Esophagus (tissue), 2 donors: ENCODE data around the gene UBTD2. TPM values are rescaled to one million over a fixed set of nuclear protein-coding genes. Genes with fewer than 3 reads are reported as not detected.
"Not testable (repeated sequence)": the region's sequence is repeated elsewhere in the genome, so short reads cannot be mapped to it uniquely, and the experiment has no call there.

Experiments
- H3K27ac ChIP-seq, 2 donors: one replicate each; pipeline ENCODE4 v1.5.1; 2013; ENCODE audit warnings: low read depth in 2 of 2, mild to moderate bottlenecking in 2 of 2, inconsistent platforms in 1 of 2, low read length in 1 of 2, moderate library complexity in 1 of 2
- H3K27me3 ChIP-seq, 2 donors: one replicate each; pipeline ENCODE4 v1.6.1; 2013; ENCODE audit warnings: low read length in 2 of 2, control low read depth in 1 of 2, mild to moderate bottlenecking in 1 of 2; ENCODE audit not compliant: insufficient read depth in 2 of 2, control insufficient read depth in 1 of 2
- H3K36me3 ChIP-seq, 2 donors: one replicate each; pipeline ENCODE4 v1.6.1; 2013; ENCODE audit warnings: low read length in 1 of 2; ENCODE audit not compliant: control insufficient read depth in 2 of 2, insufficient read depth in 2 of 2
- H3K4me1 ChIP-seq, 2 donors: one replicate each; pipeline ENCODE4 v1.6.1; 2013; ENCODE audit warnings: low read length in 1 of 2; ENCODE audit not compliant: control insufficient read depth in 2 of 2, insufficient read depth in 2 of 2
- H3K4me3 ChIP-seq, 2 donors: one replicate each; pipeline ENCODE4 v1.5.1; 2013; ENCODE audit warnings: low read length in 2 of 2, mild to moderate bottlenecking in 2 of 2, low read depth in 1 of 2, moderate library complexity in 1 of 2
- H3K9me3 ChIP-seq, 2 donors: one replicate each; pipeline ENCODE4 v1.6.1; 2013; ENCODE audit warnings: mild to moderate bottlenecking in 2 of 2, low read depth in 1 of 2, low read length in 1 of 2, moderate library complexity in 1 of 2; ENCODE audit not compliant: control insufficient read depth in 2 of 2, insufficient read depth in 1 of 2
- WGBS, 2 donors: extraction: QIAGEN DNeasy Blood & Tissue Kit; methylation state at CpG; one replicate each; pipeline ENCODE4 v1.1.7; 2013; 5-methylcytosine and 5-hydroxymethylcytosine counted together
- polyA plus RNA-seq, 2 donors: library from polyadenylated mRNA; stranded (reverse); fragments of 200-250 nt; gene quantifications; one replicate each; pipeline ENCODE4 v1.2.3, GENCODE V29; 2013
- donor health status: healthy with polysubstance abuse.
- donor health status: Bipolar disorder and iron deficiency.

Gene UBTD2
- polyA plus RNA-seq, 2 donors: 5.8 to 6.5 TPM

DNA sequence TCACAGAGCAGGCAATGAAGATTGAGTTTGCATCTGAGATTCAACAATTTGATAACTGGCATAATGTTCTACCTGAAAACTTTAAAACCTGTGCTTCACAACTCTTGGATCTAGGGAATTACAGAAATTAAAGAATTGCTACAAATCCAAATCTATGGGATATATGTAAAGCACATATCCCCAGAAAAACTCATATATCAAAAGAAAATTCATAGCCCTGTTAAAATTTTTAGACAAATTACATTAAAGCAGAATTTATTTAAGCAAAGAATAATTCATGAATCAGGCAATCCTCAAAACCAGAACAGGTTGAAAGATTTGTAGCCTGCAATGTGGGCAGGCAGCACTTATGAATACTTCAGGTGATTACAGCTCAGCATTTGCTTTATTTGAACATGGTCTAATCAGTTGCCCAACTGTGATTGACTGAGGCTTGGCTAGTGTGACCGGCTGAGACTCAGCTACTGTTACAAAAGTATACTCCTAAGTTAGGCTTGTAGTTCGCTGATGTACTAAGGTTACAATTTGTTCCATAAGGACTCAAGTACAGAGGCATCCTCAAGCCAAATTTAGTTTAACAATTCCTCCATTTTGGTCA, 10.3 kb upstream of the UBTD2 start:
- no peaks in the 10 kb centered on the region for H3K27me3 ChIP-seq
- no peaks in the 10 kb centered on the region for H3K9me3 ChIP-seq
- no peaks in the 10 kb centered on the region for H3K36me3 ChIP-seq
- no peak overlapping the region for H3K27ac ChIP-seq
- H3K4me3 ChIP-seq: no peak overlapping the region
- H3K4me1 ChIP-seq: no peaks in the 10 kb centered on the region
- WGBS, 2 donors: 61 to 79% methylated on average over 2 of the region's 2 CpGs

- 40% methylated on average over 5 of the region's 5 CpGs for WGBS, 2 donors
- Histone ChIP-seq H3K4me1 (no peaks in the 10 kb centered on the region), H3K27ac (no peak overlapping the region), H3K9me3 (no peaks in the 10 kb centered on the region), H3K4me3 (no peak overlapping the region), H3K36me3 (no peaks in the 10 kb centered on the region), H3K27me3 (no peaks in the 10 kb centered on the region)
These were observed 9.6 kb upstream of the UBTD2 start for GRCh38 chr5:172293054-172293744.

DNA sequence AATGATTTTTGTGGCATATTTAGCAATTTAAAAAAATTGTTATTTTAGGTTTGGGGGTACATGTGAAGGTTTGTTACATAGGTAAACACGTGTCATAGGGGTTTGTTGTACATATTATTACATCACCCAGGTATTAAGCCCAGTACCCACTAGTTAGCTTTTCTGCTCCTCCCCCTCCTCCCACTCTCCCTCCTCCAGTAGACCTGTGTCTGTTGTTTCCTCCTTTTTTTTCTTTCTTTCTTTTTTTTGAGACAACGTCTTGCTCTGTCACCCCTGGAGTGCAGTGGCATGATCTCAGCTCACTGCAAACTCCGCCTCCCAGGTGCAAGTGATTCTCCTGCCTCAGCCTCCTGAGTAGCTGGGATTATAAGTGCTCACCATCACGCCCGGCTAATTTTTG, 8.3 kb upstream of the UBTD2 start:
- H3K27ac ChIP-seq, H3K36me3 ChIP-seq, H3K4me3 ChIP-seq, H3K27me3 ChIP-seq, H3K4me1 ChIP-seq, H3K9me3 ChIP-seq: not testable (repeated sequence)
- 83 to 87% methylated on average over 5 of the region's 5 CpGs for WGBS, 2 donors

DNA sequence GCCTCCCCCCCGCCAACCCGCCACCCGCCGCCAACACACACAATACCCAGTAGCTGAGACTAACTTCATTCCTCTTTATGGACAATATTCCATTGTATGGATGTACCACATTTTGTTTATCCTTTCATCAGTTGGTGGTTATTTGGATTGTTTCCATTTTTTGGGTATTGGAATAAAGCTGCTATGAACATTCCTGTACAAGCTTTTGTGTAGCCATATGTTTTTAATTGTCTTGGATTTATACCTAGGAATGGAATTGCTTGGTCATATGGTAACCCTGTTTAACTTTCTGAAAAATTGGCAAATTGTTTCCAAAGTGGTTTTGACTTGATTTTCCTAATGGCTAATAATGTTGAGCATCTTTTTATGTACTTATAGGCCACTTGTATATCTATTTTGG, 4.9 kb upstream of the UBTD2 start:
- Histone ChIP-seq H3K4me3 (no peak overlapping the region), H3K4me1 (no peaks in the 10 kb centered on the region), H3K27ac (no peak overlapping the region), H3K9me3 (no peaks in the 10 kb centered on the region), H3K36me3 (no peaks in the 10 kb centered on the region), H3K27me3 (no peaks in the 10 kb centered on the region)
- WGBS, 2 donors: 95 to 96% methylated on average over 4 of the region's 4 CpGs

DNA sequence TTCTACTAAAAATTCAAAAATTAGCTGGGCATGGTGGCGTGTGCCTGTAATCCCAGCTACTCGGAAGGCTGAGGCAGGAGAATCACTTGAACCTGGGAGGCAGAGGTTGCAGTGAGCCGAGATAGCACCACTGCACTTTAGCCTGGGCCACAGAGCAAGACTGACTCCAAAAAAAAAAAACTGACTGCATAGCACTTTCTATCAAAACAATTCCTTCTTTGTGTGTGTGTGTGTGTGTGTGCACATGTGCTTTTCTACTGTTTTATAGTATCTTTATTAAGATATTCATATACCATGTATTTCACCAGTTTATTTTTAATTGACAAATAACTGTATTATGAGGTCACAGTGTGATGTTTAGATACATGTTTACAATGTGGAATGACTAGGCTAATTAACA, 3.6 kb upstream of the UBTD2 start:
- H3K9me3 ChIP-seq, H3K36me3 ChIP-seq, H3K4me3 ChIP-seq, H3K27me3 ChIP-seq, H3K27ac ChIP-seq, H3K4me1 ChIP-seq: not testable (repeated sequence)
- WGBS, 2 donors: 81 to 96% methylated on average over 3 of the region's 3 CpGs

- no peaks in the 10 kb centered on the region for H3K9me3 ChIP-seq
- no peaks in the 10 kb centered on the region for H3K27me3 ChIP-seq
- no peak overlapping the region for H3K4me3 ChIP-seq
- H3K27ac ChIP-seq: no peak overlapping the region
- H3K36me3 ChIP-seq: no peaks in the 10 kb centered on the region
- peaks cover 0 to 4% of the 10 kb centered on the region in 2 donors for H3K4me1 ChIP-seq
- 75 to 76% methylated on average over 15 of the region's 15 CpGs for WGBS, 2 donors
These were observed 1.9 kb upstream of the UBTD2 start for GRCh38 chr5:172285226-172286143.

DNA sequence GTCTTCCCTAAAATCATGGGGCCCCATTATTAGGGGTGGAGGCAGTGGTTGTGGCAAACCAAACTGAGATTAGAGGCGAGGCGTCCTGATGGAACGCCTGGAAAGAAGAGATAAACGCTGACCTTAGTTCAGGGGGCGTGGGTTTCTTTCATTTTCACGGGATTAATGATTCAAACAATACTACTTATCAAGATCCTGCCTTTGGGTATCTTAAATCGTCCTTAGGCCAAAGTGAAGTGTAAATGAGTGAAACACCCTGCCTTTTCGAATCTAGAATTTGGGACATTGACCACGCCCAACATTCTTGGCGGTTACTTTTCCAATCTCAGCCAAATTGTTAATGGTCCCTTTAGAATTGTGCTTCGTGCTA, 1.0 kb upstream of the UBTD2 start:
- Histone ChIP-seq H3K4me3 (peak overlapping the region; percentile 71 to 96), H3K36me3 (no peaks in the 10 kb centered on the region), H3K9me3 (no peaks in the 10 kb centered on the region), H3K27ac (peak overlapping the region; percentile 88 to 98), H3K27me3 (no peaks in the 10 kb centered on the region), H3K4me1 (peaks cover 0 to 4% of the 10 kb centered on the region in 2 donors)
- WGBS, 2 donors: 1 to 4% methylated on average over 11 of the region's 11 CpGs

GRCh38 chr5:172283862-172284610, 472 bp upstream of the UBTD2 start:
- 1% methylated on average over 49 to 79 of the region's 79 CpGs for WGBS, 2 donors
- Histone ChIP-seq H3K27me3 (no peaks in the 10 kb centered on the region), H3K27ac (peak overlapping the region; percentile 88 to 98), H3K36me3 (no peaks in the 10 kb centered on the region), H3K4me3 (peak overlapping the region; percentile 84 to 96), H3K4me1 (peaks cover 0 to 4% of the 10 kb centered on the region in 2 donors), H3K9me3 (no peaks in the 10 kb centered on the region)

GRCh38 chr5:172282272-172283019, 1.1 kb downstream of the UBTD2 start:
- Histone ChIP-seq H3K9me3 (no peaks in the 10 kb centered on the region), H3K27me3 (no peaks in the 10 kb centered on the region), H3K4me1 (peaks cover 0 to 4% of the 10 kb centered on the region in 2 donors), H3K4me3 (peak overlapping the region; percentile 84 to 96), H3K36me3 (no peaks in the 10 kb centered on the region), H3K27ac (peak overlapping the region; percentile 88 to 98)
- WGBS, 2 donors: 10 to 12% methylated on average over 13 of the region's 13 CpGs
